Measurements from ENCODE around the gene GJB5.

- TF ChIP-seq, protein P1, sequence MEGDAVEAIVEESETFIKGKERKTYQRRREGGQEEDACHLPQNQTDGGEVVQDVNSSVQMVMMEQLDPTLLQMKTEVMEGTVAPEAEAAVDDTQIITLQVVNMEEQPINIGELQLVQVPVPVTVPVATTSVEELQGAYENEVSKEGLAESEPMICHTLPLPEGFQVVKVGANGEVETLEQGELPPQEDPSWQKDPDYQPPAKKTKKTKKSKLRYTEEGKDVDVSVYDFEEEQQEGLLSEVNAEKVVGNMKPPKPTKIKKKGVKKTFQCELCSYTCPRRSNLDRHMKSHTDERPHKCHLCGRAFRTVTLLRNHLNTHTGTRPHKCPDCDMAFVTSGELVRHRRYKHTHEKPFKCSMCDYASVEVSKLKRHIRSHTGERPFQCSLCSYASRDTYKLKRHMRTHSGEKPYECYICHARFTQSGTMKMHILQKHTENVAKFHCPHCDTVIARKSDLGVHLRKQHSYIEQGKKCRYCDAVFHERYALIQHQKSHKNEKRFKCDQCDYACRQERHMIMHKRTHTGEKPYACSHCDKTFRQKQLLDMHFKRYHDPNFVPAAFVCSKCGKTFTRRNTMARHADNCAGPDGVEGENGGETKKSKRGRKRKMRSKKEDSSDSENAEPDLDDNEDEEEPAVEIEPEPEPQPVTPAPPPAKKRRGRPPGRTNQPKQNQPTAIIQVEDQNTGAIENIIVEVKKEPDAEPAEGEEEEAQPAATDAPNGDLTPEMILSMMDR (conservative IDR thresholded peaks at IDR 0.05; ENCODE audit: low read length) = no peak
- no peak for TF ChIP-seq EZH2phosphoT487 (IDR thresholded peaks at IDR 0.05; ENCODE audit: borderline replicate concordance)
These were observed 1.1 kb downstream of the GJB5 start for GRCh38 chr1:34755961-34756360.
